PC-9 (cell line): ENCODE data around the gene ABTB2. TPM values are rescaled to one million over a fixed set of nuclear protein-coding genes. Genes with fewer than 3 reads are reported as not detected.

ENCODE experiments used
- BruUV-seq: library from RNA; stranded (reverse); fragments of 400-500 nt; replicated peaks from 2 replicates; lab custom pipeline; 2021; lab: Mats Ljungman, UMichigan
- CTCF ChIA-PET: fragments of 300-600 bp; sonication (Branson Sonifier 250); formaldehyde crosslinking; loops from one replicate; lab custom pipeline; 2022; ENCODE audit warnings: antibody characterized with exemption; lab: Charles Lee
- POLR2A ChIA-PET: fragments of 300-600 bp; sonication (Branson Sonifier 250); formaldehyde crosslinking; loops from one replicate; lab custom pipeline; 2022; ENCODE audit warnings: antibody characterized with exemption; ENCODE audit not compliant: unreplicated experiment; lab: Charles Lee
- DNase-seq, 2 experiments: peaks; one replicate each; pipeline versions ENCODE4 v3.0.0 to v3.0.0-alpha.2; 2015 to 2022; ENCODE audit warnings: mixed read lengths in 1 of 2
- H2AFZ ChIP-seq: fragments of 200-600 bp; sonication (generic); 2 replicates; pipeline ENCODE4 v1.8.1; 2017; ENCODE audit warnings: antibody characterized with exemption
- H3F3A ChIP-seq: fragments of 200-600 bp; sonication (generic); 2 replicates; pipeline ENCODE4 v1.8.1; 2017; ENCODE audit warnings: antibody characterized with exemption, mild to moderate bottlenecking, low read depth; ENCODE audit not compliant: insufficient read depth
- H3K27ac ChIP-seq: fragments of 200-600 bp; sonication (generic); 2 replicates; pipeline ENCODE4 v1.6.1; 2016; ENCODE audit warnings: mixed run types
- H3K27me3 ChIP-seq: fragments of 200-600 bp; sonication (generic); 2 replicates; pipeline ENCODE4 v1.6.1; 2016; ENCODE audit warnings: low read depth, mixed run types; ENCODE audit not compliant: insufficient read depth
- H3K36me3 ChIP-seq: fragments of 200-600 bp; sonication (generic); 2 replicates; pipeline ENCODE4 v1.6.1; 2016; ENCODE audit warnings: low read depth, mixed run types
- H3K4me1 ChIP-seq: fragments of 200-600 bp; sonication (generic); replicated peaks from 2 replicates; pipeline ENCODE4 v1.6.1; 2016; ENCODE audit warnings: mixed run types; ENCODE audit not compliant: insufficient read depth
- H3K4me2 ChIP-seq: fragments of 200-600 bp; sonication (generic); 2 replicates; pipeline ENCODE4 v1.6.1; 2017; ENCODE audit warnings: mixed run types
- H3K4me3 ChIP-seq: fragments of 200-600 bp; sonication (generic); 2 replicates; pipeline ENCODE4 v1.6.1; 2016; ENCODE audit warnings: mixed run types
- H3K79me2 ChIP-seq: fragments of 200-600 bp; sonication (generic); 2 replicates; pipeline ENCODE4 v1.6.1; 2017; ENCODE audit warnings: low read depth, mixed run types
- H3K9me2 ChIP-seq: fragments of 200-600 bp; sonication (generic); 2 replicates; pipeline ENCODE4 v1.8.1; 2017; ENCODE audit warnings: mild to moderate bottlenecking; ENCODE audit not compliant: insufficient read depth
- H3K9me3 ChIP-seq: fragments of 200-600 bp; sonication (generic); 2 replicates; pipeline ENCODE4 v1.8.1; 2016; ENCODE audit warnings: low read depth; ENCODE audit not compliant: insufficient read depth
- H4K20me1 ChIP-seq: fragments of 200-600 bp; sonication (generic); 2 replicates; pipeline ENCODE4 v1.8.1; 2017; ENCODE audit not compliant: insufficient read depth
- EZH2 ChIP-seq: fragments of 200-600 bp; sonication (generic); IDR thresholded peaks from 2 replicates; pipeline ENCODE4 v1.8.0; 2017; ENCODE audit warnings: antibody characterized with exemption, low read depth
- intact Hi-C: fragments of 100-400 bp; cut with micrococcal nuclease; formaldehyde crosslinking; loops from one replicate; pipeline ENCODE4 v1.10.0; 2022; ENCODE audit not compliant: unreplicated experiment
- total RNA-seq: library from RNA; stranded (reverse); gene quantifications from 2 replicates; pipeline ENCODE4 v1.2.3, GENCODE V29; 2021
- TF ChIP-seq, protein P1 (sequence below): fragments of 200-600 bp; sonication (generic); conservative IDR thresholded peaks from 2 replicates; pipeline ENCODE4 v1.6.1; 2017; ENCODE audit warnings: mixed run types, antibody characterized with exemption, mild to moderate bottlenecking, moderate library complexity

ABTB2 gene
- total RNA-seq, 1 experiment from 2014 or later, result 12.9 TPM

GRCh38 chr11:34199525-34199924 is 158.3 kb downstream of the ABTB2 start:
- no peak overlapping the region for H3K4me3 ChIP-seq
- peaks cover 27% of the 10 kb centered on the region for H3K4me1 ChIP-seq
- intact Hi-C loops, result no loop called here
- POLR2A ChIA-PET, result no interaction called here
- H3K9me2 ChIP-seq, result no peaks in the 10 kb centered on the region
- peaks cover 28% of the 10 kb centered on the region for H3K79me2 ChIP-seq
- no peaks in the 10 kb centered on the region for H4K20me1 ChIP-seq
- no peak for TF ChIP-seq EZH2
- TF ChIP-seq, protein P1, sequence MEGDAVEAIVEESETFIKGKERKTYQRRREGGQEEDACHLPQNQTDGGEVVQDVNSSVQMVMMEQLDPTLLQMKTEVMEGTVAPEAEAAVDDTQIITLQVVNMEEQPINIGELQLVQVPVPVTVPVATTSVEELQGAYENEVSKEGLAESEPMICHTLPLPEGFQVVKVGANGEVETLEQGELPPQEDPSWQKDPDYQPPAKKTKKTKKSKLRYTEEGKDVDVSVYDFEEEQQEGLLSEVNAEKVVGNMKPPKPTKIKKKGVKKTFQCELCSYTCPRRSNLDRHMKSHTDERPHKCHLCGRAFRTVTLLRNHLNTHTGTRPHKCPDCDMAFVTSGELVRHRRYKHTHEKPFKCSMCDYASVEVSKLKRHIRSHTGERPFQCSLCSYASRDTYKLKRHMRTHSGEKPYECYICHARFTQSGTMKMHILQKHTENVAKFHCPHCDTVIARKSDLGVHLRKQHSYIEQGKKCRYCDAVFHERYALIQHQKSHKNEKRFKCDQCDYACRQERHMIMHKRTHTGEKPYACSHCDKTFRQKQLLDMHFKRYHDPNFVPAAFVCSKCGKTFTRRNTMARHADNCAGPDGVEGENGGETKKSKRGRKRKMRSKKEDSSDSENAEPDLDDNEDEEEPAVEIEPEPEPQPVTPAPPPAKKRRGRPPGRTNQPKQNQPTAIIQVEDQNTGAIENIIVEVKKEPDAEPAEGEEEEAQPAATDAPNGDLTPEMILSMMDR, result no peak
- no peaks in the 10 kb centered on the region for H3K9me3 ChIP-seq
- DNase-seq, result no peak
- peaks cover 23% of the 10 kb centered on the region for H3F3A ChIP-seq
- no peak overlapping the region for H3K4me2 ChIP-seq
- peaks cover 9% of the 10 kb centered on the region for H3K36me3 ChIP-seq
- H3K27me3 ChIP-seq, result no peaks in the 10 kb centered on the region
- H2AFZ ChIP-seq, result no peak overlapping the region
- H3K27ac ChIP-seq, result no peak overlapping the region
- CTCF ChIA-PET, result no interaction called here
- BruUV-seq, result no TSS peak

GRCh38 chr11:34198523-34198922 is 159.3 kb downstream of the ABTB2 start:
- Histone ChIP-seq H3K27me3 (no peaks in the 10 kb centered on the region), H3F3A (peaks cover 24% of the 10 kb centered on the region; the same call in 1 of the 2 replicates), H2AFZ (no peak overlapping the region), H3K27ac (no peak overlapping the region), H3K4me3 (no peak overlapping the region), H3K36me3 (peaks cover 9% of the 10 kb centered on the region), H3K4me1 (peaks cover 27% of the 10 kb centered on the region), H3K9me2 (no peaks in the 10 kb centered on the region), H4K20me1 (peaks cover 10% of the 10 kb centered on the region), H3K9me3 (no peaks in the 10 kb centered on the region), H3K4me2 (no peak overlapping the region), H3K79me2 (peaks cover 23% of the 10 kb centered on the region)
- no peak for DNase-seq
- intact Hi-C loops, result no loop called here
- ChIA-PET POLR2A (interaction anchor here (0.5 kb wide), 1 partner anchor 146 kb away, joined by 3 read pairs; no protein-coding TSS in a partner anchor), CTCF (no interaction called here)
- BruUV-seq, result no TSS peak
- TF ChIP-seq, protein P1, result no peak
- TF ChIP-seq EZH2, result no peak

DNA sequence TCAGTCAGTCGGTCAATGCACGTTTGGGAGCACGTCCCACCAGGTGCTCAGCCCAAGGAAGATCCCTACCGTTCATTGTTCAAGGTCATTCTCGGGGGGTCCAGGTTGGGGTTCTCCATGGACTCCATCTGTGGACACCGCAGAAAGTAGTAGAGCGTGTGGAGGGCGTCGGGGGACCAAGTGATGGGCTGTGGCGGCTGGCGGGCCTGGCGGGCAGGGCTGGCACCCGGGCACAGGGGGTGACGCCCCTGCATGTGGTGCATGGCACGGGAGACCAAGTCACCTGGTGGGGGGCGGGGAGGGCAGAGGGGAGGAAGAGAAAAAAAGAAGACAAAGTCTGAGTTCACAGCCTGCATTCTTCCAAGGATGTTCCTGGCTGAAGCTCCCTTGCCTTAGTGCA is 160.6 kb downstream of the ABTB2 start:
- no peaks in the 10 kb centered on the region for H3K36me3 ChIP-seq
- no peak overlapping the region for H2AFZ ChIP-seq
- intact Hi-C loops, result no loop called here
- H3F3A ChIP-seq, result peaks cover 30% of the 10 kb centered on the region; the same call in 1 of the 2 replicates
- ChIA-PET POLR2A (interaction anchor here (0.6 kb wide), 1 partner anchor 9 kb away, joined by 5 read pairs; no protein-coding TSS in a partner anchor), CTCF (no interaction called here)
- no peak for DNase-seq
- H3K9me3 ChIP-seq, result no peaks in the 10 kb centered on the region
- BruUV-seq, result no TSS peak
- H3K9me2 ChIP-seq, result no peaks in the 10 kb centered on the region
- no peak overlapping the region for H3K4me2 ChIP-seq
- no peaks in the 10 kb centered on the region for H3K27me3 ChIP-seq
- H3K79me2 ChIP-seq, result peaks cover 19% of the 10 kb centered on the region
- peaks cover 12% of the 10 kb centered on the region for H4K20me1 ChIP-seq
- H3K4me1 ChIP-seq, result peaks cover 37% of the 10 kb centered on the region
- no peak overlapping the region for H3K4me3 ChIP-seq
- TF ChIP-seq, protein P1, result no peak
- H3K27ac ChIP-seq, result no peak overlapping the region
